Glomerular visceral epithelial cell (primary cell): Measurements from ENCODE around the gene SHBG.

ENCODE experiments used
- DNase-seq: peaks from one replicate; pipeline ENCODE4 v3.0.0-alpha.2; 2016; ENCODE audit errors: extremely low spot score

Gene SHBG

DNA sequence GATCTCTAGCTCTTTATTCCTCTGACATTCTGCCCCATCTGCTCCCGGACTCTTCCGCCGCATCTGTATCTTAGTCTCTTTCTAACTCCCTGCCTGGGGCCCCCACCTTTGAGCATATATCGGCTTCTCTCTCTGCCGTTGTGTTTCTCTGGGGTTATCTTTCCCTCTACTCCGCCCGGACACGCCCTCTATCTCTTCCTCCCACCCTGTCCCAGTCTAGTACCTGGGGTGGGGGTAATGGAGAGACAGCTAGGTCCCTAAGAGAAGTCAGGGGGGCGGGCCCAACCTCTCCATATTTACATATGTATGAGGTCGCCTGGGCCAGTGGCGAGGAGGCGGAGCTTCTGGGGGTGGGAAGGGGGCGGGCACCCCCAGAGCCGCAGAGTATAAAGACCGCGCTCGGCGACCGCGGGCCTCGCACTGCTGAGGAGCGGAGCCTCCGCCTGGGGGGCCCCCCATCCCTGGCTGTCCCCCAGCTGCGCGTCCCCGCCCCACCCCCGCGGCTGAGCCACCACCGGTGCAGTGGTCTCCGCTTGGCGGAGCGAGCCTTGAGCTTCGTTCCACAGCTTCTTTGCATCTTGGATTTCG lies 20.7 kb downstream of the SHBG start, which contains the start of gene ATP1B2:
Gene ATP1B2 (plus strand): TSS at position 418 of the 588 bp plus-strand sequence. CDS start 593 bp downstream, outside the sequence.
- peak; percentile 61 for DNase-seq

DNA sequence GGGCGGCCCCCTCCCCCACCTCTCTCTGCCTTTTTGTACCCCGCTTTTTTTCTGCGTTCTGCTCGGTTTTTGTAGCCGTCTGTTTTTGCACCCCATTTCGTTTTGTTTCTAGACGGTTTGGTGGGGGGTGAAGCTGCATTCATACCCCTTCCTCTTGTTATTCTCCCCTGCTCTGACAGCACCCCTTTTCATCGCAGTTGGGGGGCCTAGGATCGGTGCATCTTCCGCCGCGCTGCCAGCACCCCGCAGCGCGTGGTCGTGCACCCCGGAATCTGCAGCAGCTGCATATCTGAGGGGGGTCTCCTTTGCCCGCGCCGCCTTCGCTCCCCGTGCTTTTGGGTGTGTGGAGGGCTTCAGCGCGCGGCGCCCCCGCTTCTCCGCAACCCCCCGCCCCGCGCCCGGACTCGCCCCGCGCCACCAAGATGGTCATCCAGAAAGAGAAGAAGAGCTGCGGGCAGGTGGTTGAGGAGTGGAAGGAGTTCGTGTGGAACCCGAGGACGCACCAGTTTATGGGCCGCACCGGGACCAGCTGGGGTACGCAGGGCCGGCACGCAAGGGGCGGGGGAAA lies 21.2 kb downstream of the SHBG start:
- DNase-seq: no peak

DNA sequence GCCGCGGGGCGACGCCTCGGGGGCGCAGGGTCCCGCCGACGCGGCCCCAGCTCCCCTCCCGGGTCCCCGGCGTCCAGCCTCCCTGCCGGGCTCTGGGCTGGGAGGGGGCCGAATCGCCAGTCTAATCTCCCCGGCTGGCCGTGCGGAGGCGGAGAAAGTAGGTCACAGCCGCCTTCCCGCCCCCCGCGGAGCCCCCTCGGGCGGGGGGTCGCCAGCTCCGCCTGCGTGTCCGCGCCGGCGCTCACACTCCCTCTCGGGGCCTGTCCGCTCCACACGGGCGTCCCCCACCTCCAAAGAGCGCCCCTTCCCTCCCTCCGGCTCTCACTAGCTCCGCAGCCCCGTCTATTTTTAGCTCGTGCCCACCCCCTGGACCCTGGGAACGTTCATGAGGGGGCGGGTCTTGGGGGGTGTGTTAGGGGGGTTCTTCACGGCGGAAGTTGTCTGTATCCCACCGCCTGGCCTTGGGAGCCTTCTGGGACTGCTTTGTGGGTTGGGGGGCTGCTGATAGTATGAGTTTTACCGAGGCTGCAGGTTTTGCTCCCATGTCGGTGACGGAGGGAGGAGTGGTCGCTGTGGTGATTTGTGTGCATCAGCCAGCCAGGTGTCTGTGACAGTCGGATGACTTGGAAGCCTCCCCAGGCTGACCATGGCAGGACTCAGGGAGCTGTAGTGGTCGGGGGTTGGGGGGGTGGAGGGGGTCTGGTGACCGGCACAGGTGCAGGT lies 21.9 kb downstream of the SHBG start:
- no peak for DNase-seq

GRCh38 chr17:7652388-7653356 lies 22.7 kb downstream of the SHBG start:
- DNase-seq: no peak

GRCh38 chr17:7654832-7655540 lies 25.1 kb downstream of the SHBG start:
- DNase-seq: no peak

GRCh38 chr17:7655541-7655840 lies 25.6 kb downstream of the SHBG start:
- no peak for DNase-seq

DNA sequence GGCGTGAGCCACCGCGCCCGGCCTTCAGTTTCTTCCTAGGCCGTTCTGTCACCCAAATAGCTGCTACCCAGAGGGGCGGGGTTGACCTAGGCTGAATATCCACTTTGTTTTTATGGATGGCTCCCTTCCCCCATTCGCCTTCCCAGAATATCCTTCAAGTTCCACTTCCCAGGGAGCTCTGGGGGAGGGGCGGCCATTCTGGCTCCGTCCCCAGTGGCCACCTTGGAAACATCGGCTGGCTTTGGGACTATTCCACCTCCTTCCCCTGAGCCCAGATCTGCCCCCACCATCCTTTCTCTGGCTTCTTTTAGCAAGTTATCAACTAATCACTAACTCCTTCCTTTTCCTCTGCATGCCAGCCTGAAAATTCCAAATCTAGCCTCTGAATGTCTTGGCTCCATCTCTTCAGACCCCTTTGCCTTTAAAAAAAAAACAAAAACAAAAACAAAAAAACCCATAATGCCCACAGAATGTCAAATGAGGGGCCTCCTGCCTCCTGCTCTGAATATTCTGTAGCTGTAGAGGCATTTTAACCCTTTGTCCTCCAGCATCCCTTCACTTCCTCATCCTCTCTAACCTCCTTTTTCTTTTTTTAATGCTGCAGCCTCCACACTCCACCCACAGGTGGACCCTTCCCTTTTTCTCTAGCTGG lies 27.1 kb downstream of the SHBG start:
- no peak for DNase-seq

- DNase-seq: no peak
Observed at GRCh38 chr17:7667656-7668406, 37.9 kb downstream of the SHBG start.

DNA sequence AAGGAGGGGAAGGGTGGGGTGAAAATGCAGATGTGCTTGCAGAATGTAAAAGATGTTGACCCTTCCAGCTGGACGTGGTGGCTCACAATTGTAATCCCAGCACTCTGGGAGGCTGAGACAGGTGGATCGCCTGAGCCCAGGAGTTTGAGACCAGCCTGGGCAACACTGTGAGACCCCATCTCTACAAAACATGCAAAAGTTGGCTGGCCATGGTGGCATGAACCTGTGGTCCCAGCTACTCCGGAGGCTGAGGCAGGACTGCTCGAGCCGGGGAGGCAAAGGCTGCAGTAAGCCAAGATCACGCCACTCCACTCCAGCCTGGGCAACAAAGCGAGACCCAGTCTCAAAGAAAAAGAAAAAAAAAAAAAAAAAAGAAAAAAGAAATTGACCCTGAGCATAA lies 38.5 kb downstream of the SHBG start:
- no peak for DNase-seq

DNA sequence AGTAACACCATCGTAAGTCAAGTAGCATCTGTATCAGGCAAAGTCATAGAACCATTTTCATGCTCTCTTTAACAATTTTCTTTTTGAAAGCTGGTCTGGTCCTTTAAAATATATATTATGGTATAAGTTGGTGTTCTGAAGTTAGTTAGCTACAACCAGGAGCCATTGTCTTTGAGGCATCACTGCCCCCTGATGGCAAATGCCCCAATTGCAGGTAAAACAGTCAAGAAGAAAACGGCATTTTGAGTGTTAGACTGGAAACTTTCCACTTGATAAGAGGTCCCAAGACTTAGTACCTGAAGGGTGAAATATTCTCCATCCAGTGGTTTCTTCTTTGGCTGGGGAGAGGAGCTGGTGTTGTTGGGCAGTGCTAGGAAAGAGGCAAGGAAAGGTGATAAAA lies 43.3 kb downstream of the SHBG start:
- peak; percentile 24 for DNase-seq

DNA sequence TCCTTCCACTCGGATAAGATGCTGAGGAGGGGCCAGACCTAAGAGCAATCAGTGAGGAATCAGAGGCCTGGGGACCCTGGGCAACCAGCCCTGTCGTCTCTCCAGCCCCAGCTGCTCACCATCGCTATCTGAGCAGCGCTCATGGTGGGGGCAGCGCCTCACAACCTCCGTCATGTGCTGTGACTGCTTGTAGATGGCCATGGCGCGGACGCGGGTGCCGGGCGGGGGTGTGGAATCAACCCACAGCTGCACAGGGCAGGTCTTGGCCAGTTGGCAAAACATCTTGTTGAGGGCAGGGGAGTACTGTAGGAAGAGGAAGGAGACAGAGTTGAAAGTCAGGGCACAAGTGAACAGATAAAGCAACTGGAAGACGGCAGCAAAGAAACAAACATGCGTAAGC lies 45.0 kb downstream of the SHBG start:
- no peak for DNase-seq

DNA sequence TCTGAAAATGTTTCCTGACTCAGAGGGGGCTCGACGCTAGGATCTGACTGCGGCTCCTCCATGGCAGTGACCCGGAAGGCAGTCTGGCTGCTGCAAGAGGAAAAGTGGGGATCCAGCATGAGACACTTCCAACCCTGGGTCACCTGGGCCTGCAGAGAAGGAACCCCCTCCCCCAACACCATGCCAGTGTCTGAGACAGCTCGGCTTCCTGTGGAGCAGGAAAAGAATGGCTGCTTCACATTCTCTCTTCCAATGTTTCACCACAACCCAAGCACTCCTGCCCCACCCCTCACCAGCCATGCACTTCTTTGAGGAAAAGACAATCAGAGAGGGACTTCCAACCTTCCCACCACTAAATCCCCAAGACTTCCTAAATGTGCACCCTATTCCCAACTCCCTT lies 46.6 kb downstream of the SHBG start:
- no peak for DNase-seq

GRCh38 chr17:7677388-7678067 lies 47.6 kb downstream of the SHBG start:
- DNase-seq: no peak
